Fibroblast of villous mesenchyme (primary cell): ENCODE results near the gene COLEC12. TPM values are rescaled to one million over a fixed set of nuclear protein-coding genes. Genes with fewer than 3 reads are reported as not detected.
"Not testable (repeated sequence)": the region's sequence is repeated elsewhere in the genome, so short reads cannot be mapped to it uniquely, and the experiment has no call there.

Experiments used
- DNase-seq: peaks from one replicate; pipeline ENCODE4 v3.0.0-alpha.2; 2010; ENCODE audit warnings: low read depth
- H3K4me3 ChIP-seq: 2 replicates; pipeline ENCODE4 v1.5.1; 2011; ENCODE audit warnings: low read depth, mild to moderate bottlenecking, low read length
- CTCF ChIP-seq: IDR thresholded peaks from 2 replicates; pipeline ENCODE4 v1.5.1; 2012; ENCODE audit warnings: low read depth, mild to moderate bottlenecking, low read length; ENCODE audit not compliant: insufficient read depth
- total RNA-seq: library from RNA; depleted of rRNA; stranded (reverse); fragments of >200 nt; gene quantifications from 2 replicates; pipeline ENCODE4 v1.2.3, GENCODE V29; 2012

Gene COLEC12
- total RNA-seq, 1 donor: 3.9 TPM

- TF ChIP-seq CTCF: no peak
- H3K4me3 ChIP-seq: no peak overlapping the region
- DNase-seq: no peak
Observed at GRCh38 chr18:313931-314330, 186.6 kb downstream of the COLEC12 start.

- TF ChIP-seq CTCF: no peak
- no peak for DNase-seq
- no peak overlapping the region for H3K4me3 ChIP-seq
Observed at GRCh38 chr18:312415-312814, 188.1 kb downstream of the COLEC12 start.

- no peak for DNase-seq
- no peak overlapping the region for H3K4me3 ChIP-seq
- no peak for TF ChIP-seq CTCF
Observed at GRCh38 chr18:310042-310441, 190.5 kb downstream of the COLEC12 start.

- H3K4me3 ChIP-seq, DNase-seq: not testable (repeated sequence)
Observed at GRCh38 chr18:308086-308485, 192.4 kb downstream of the COLEC12 start.

- no peak for DNase-seq
- no peak for TF ChIP-seq CTCF
- H3K4me3 ChIP-seq: no peak overlapping the region
Observed at GRCh38 chr18:306608-307255, 193.8 kb downstream of the COLEC12 start.

- no peak for DNase-seq
- no peak overlapping the region for H3K4me3 ChIP-seq
- no peak for TF ChIP-seq CTCF
Observed at GRCh38 chr18:305003-305501, 195.4 kb downstream of the COLEC12 start.

GRCh38 chr18:303607-304006 lies 196.9 kb downstream of the COLEC12 start:
- no peak for TF ChIP-seq CTCF
- DNase-seq: peak; percentile 3
- H3K4me3 ChIP-seq: no peak overlapping the region
